ENCODE results near the gene BTBD16. TPM values are rescaled to one million over a fixed set of nuclear protein-coding genes. Genes with fewer than 3 reads are reported as not detected.

The BTBD16 gene
- total RNA-seq, 1 experiment from 2014 or later: not detected

GRCh38 chr10:122254831-122255230 lies 16.3 kb upstream of the BTBD16 start:
- Mint-ChIP-seq H3K36me3 (ENCODE audit: insufficient read depth in 1 of 3, low read depth in 3 of 3) (peaks cover 15 to 27% (median 20%) of the 10 kb centered on the region in 3 experiments), H3K9me3 (no peaks in the 10 kb centered on the region), H3K27ac (peak overlapping the region in 1 of 3 experiments; percentile 46; a peak in 3 of 7 replicates), H3K4me1 (peaks cover 12 to 37% of the 10 kb centered on the region in 2 experiments), H3K27me3 (ENCODE audit: low read depth) (no peaks in the 10 kb centered on the region), H3K4me3 (no peak overlapping the region)
- Histone ChIP-seq H4K91ac (ENCODE audit: insufficient read length, low read depth, low read length) (no peak overlapping the region), H3K4me2 (ENCODE audit: insufficient read depth, insufficient read length, low read length) (no peak overlapping the region), H3K18ac (ENCODE audit: insufficient read length, low read depth, low read length) (no peak overlapping the region), H2BK15ac (ENCODE audit: low read depth, low read length) (no peak overlapping the region), H3K14ac (ENCODE audit: insufficient read depth, low read length) (no peak overlapping the region), H3K23ac (ENCODE audit: insufficient read length, low read depth, low read length) (no peak overlapping the region), H3K27me3 (ENCODE audit: insufficient read depth, low read length) (no peaks in the 10 kb centered on the region), H3K79me2 (ENCODE audit: insufficient read depth, low read length) (no peaks in the 10 kb centered on the region), H3K9me3 (ENCODE audit: control insufficient read depth, low read depth, low read length) (no peaks in the 10 kb centered on the region), H3K79me1 (ENCODE audit: insufficient read depth, low read depth, low read length, poor library complexity, severe bottlenecking) (no peaks in the 10 kb centered on the region), H2BK12ac (ENCODE audit: insufficient read length, low read depth, low read length) (no peak overlapping the region), H3K56ac (ENCODE audit: insufficient read length, low read depth, low read length) (no peak overlapping the region), H3K4me1 (ENCODE audit: insufficient read depth, low read length) (no peaks in the 10 kb centered on the region), H4K8ac (replicated peaks; ENCODE audit: insufficient read length, low read depth, low read length) (no peak overlapping the region), H2AFZ (ENCODE audit: low read length) (no peak overlapping the region), H3K27ac (ENCODE audit: insufficient read length, low read depth, low read length) (no peak overlapping the region), H2AK5ac (ENCODE audit: insufficient read length, low read length) (no peak overlapping the region), H2BK120ac (ENCODE audit: low read depth, low read length, poor library complexity, severe bottlenecking) (no peak overlapping the region), H3K9ac (ENCODE audit: extremely low read depth, insufficient read length, low read length) (no peak overlapping the region), H3T11ph (ENCODE audit: low read length) (no peak overlapping the region), H2BK20ac (ENCODE audit: low read depth, low read length, poor library complexity, severe bottlenecking) (no peak overlapping the region), H2BK5ac (ENCODE audit: insufficient read length, low read length) (no peak overlapping the region), H3K23me2 (ENCODE audit: insufficient read length, low read depth, low read length, poor library complexity, severe bottlenecking) (no peaks in the 10 kb centered on the region), H3K4ac (ENCODE audit: low read depth, low read length) (no peak overlapping the region), H4K5ac (ENCODE audit: insufficient read length, low read depth, low read length) (no peak overlapping the region), H4K20me1 (ENCODE audit: control insufficient read depth, insufficient read depth, insufficient read length) (no peaks in the 10 kb centered on the region)
- DNase-seq: no peak
- TF ChIP-seq CTCF (conservative IDR thresholded peaks at IDR 0.05): no peak
- no CpG with 5 or more reads among the region's 5 CpGs for WGBS (ENCODE audit: extremely low coverage, insufficient read length, low lambda C conversion rate)
